GM23338 (cell line): ENCODE results near the gene CWH43. TPM values are rescaled to one million over a fixed set of nuclear protein-coding genes. Genes with fewer than 3 reads are reported as not detected.
"Not testable (repeated sequence)": the region's sequence is repeated elsewhere in the genome, so short reads cannot be mapped to it uniquely, and the experiment has no call there.

Source experiments
- ATAC-seq: fragments of 200-7000 bp; cut with Tn5 transposase; 3 replicates; pipeline ENCODE4 v1.9.1; 2020
- DNase-seq: peaks from one replicate; pipeline ENCODE4 v3.0.0-alpha.2; 2015; ENCODE audit warnings: low spot score
- H2AFZ ChIP-seq: fragments of 200-600 bp; sonication (generic); 2 replicates; pipeline ENCODE4 v1.8.0; 2016; ENCODE audit warnings: antibody characterized with exemption, mild to moderate bottlenecking, moderate library complexity
- H3F3A ChIP-seq: fragments of 200-600 bp; sonication (generic); replicated peaks from 2 replicates; pipeline ENCODE4 v1.8.0; 2017; ENCODE audit warnings: antibody characterized with exemption, mixed run types, low read depth
- H3K27ac ChIP-seq: fragments of 200-600 bp; sonication (generic); 2 replicates; pipeline ENCODE4 v1.6.1; 2016; ENCODE audit warnings: low read depth
- H3K27me3 ChIP-seq: fragments of 200-600 bp; sonication (generic); 2 replicates; pipeline ENCODE4 v1.8.0; 2016; ENCODE audit warnings: mild to moderate bottlenecking, mixed run types, moderate library complexity; ENCODE audit not compliant: insufficient read depth
- H3K36me3 ChIP-seq: fragments of 200-600 bp; sonication (generic); 2 replicates; pipeline ENCODE4 v1.8.0; 2016; ENCODE audit warnings: mild to moderate bottlenecking; ENCODE audit not compliant: insufficient read depth
- H3K4me1 ChIP-seq: fragments of 200-600 bp; sonication (generic); 2 replicates; pipeline ENCODE4 v1.8.0; 2016; ENCODE audit warnings: mild to moderate bottlenecking, moderate library complexity; ENCODE audit not compliant: insufficient read depth
- H3K4me2 ChIP-seq: fragments of 200-600 bp; sonication (generic); 2 replicates; pipeline ENCODE4 v1.7.1; 2017; ENCODE audit warnings: mixed run types
- H3K4me3 ChIP-seq: fragments of 200-600 bp; sonication (generic); 2 replicates; pipeline ENCODE4 v1.6.1; 2016; ENCODE audit warnings: mixed run types
- H3K79me2 ChIP-seq: fragments of 200-600 bp; sonication (generic); replicated peaks from 2 replicates; pipeline ENCODE4 v1.8.0; 2017; ENCODE audit warnings: mild to moderate bottlenecking; ENCODE audit not compliant: insufficient read depth
- H3K9me2 ChIP-seq: fragments of 200-600 bp; sonication (generic); 2 replicates; pipeline ENCODE4 v1.8.0; 2017; ENCODE audit not compliant: insufficient read depth
- H4K20me1 ChIP-seq: fragments of 200-600 bp; sonication (generic); replicated peaks from 2 replicates; pipeline ENCODE4 v1.8.0; 2017; ENCODE audit warnings: mild to moderate bottlenecking; ENCODE audit not compliant: insufficient read depth
- H3K27ac Mint-ChIP-seq: 2 replicates; pipeline ENCODE4 v1.8.0; 2020; ENCODE audit warnings: inconsistent platforms, mild to moderate bottlenecking, moderate library complexity, mixed read lengths
- H3K27me3 Mint-ChIP-seq: 3 replicates; pipeline ENCODE4 v1.8.0; 2022; ENCODE audit warnings: low read depth, mild to moderate bottlenecking, moderate library complexity, mixed read lengths, inconsistent platforms; ENCODE audit not compliant: insufficient read depth, poor library complexity
- H3K36me3 Mint-ChIP-seq: 3 replicates; pipeline ENCODE4 v1.8.0; 2021; ENCODE audit warnings: low read depth, mild to moderate bottlenecking, inconsistent platforms, moderate library complexity, mixed read lengths
- H3K4me1 Mint-ChIP-seq: 3 replicates; pipeline ENCODE4 v1.8.0; 2020; ENCODE audit warnings: mild to moderate bottlenecking, inconsistent platforms, mixed read lengths
- H3K4me3 Mint-ChIP-seq: 3 replicates; pipeline ENCODE4 v1.8.0; 2021; ENCODE audit warnings: moderate library complexity, mild to moderate bottlenecking, inconsistent platforms, mixed read lengths
- H3K9me3 Mint-ChIP-seq: 3 replicates; pipeline ENCODE4 v1.8.0; 2020; ENCODE audit warnings: moderate library complexity, mild to moderate bottlenecking, inconsistent platforms, mixed read lengths
- CREB1 ChIP-seq: fragments of 250-450 bp; sonication (Bioruptor Pico); IDR thresholded peaks from 2 replicates; pipeline ENCODE4 v1.5.0; 2020; ENCODE audit warnings: low read depth, mild to moderate bottlenecking, moderate library complexity
- EZH2 ChIP-seq: fragments of 200-600 bp; sonication (generic); IDR thresholded peaks from one replicate; pipeline ENCODE4 v1.8.0; 2017; ENCODE audit warnings: antibody characterized with exemption, mild to moderate bottlenecking, low read depth; ENCODE audit not compliant: unreplicated experiment
- EZH2phosphoT487 ChIP-seq: fragments of 200-600 bp; sonication (generic); IDR thresholded peaks from one replicate; pipeline ENCODE4 v1.8.1; 2018; ENCODE audit warnings: antibody characterized with exemption; ENCODE audit not compliant: unreplicated experiment
- POLR2AphosphoS5 ChIP-seq: IDR thresholded peaks from 2 replicates; pipeline ENCODE4 v1.6.1; 2016; ENCODE audit warnings: antibody characterized with exemption, low read depth
- STAT1 ChIP-seq: IDR thresholded peaks from one replicate; pipeline ENCODE4 v1.6.1; 2016; ENCODE audit warnings: antibody characterized with exemption; ENCODE audit not compliant: unreplicated experiment
- ZNF114 ChIP-seq: fragments of 250-450 bp; sonication (Bioruptor Pico); IDR thresholded peaks from 2 replicates; pipeline ENCODE4 v1.5.0; 2020; ENCODE audit warnings: mild to moderate bottlenecking, moderate library complexity
- ZNF331 ChIP-seq: fragments of 250-450 bp; sonication (Bioruptor Pico); IDR thresholded peaks from 2 replicates; pipeline ENCODE4 v1.5.0; 2020; ENCODE audit warnings: low read depth, mild to moderate bottlenecking, moderate library complexity
- polyA plus RNA-seq: library from polyadenylated mRNA; unstranded; fragments of >200 nt; fragmentation: Nextera tagmentation; extraction: Ambion mirVana; gene quantifications from 2 replicates; pipeline ENCODE4 v1.2.1, GENCODE V29; 2016
- total RNA-seq: library from RNA; depleted of rRNA; stranded (reverse); fragments of >200 nt; shearing (Covaris generic); gene quantifications from 2 replicates; pipeline ENCODE4 v1.2.3, GENCODE V29; 2014
- TF ChIP-seq, protein P1 (sequence below), 2 experiments: fragments of 200-600 bp in 1 of 2; sonication (generic) in 1 of 2; conservative IDR thresholded peaks; 2 replicates each; pipeline versions ENCODE4 v1.5.1 to v1.6.1; 2016 to 2017; ENCODE audit warnings: antibody characterized with exemption in 2 of 2, low read depth in 2 of 2, mild to moderate bottlenecking in 2 of 2, moderate library complexity in 1 of 2
- TF ChIP-seq, protein P2 (sequence below): IDR thresholded peaks from 2 replicates; pipeline ENCODE4 v1.6.1; 2016; ENCODE audit warnings: antibody characterized with exemption
- TF ChIP-seq, protein P3 (sequence below): IDR thresholded peaks from one replicate; pipeline ENCODE4 v1.6.1; 2018; ENCODE audit warnings: antibody characterized with exemption; ENCODE audit not compliant: unreplicated experiment

CWH43 gene
- total and polyA plus RNA-seq, 2 experiments from 2014 or later: not detected

DNA sequence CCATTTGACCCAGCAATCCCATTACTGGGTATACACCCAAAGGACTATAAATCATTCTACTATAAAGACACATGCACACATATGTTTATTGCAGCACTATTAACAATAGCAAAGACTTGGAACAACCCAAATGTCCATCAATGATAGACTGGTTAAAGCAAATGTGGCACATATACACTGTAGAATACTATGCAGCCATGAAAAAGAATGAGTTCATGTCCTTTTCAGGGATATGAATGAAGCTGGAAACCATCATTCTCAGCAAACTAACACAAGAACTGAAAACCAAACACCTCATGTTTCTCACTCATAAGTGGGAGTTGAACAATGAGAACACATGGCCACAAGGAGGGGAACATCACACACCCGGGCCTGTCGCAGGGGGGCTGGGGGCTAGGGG lies 2.1 kb upstream of the CWH43 start:
- not testable (repeated sequence) for H3K27ac Mint-ChIP-seq, H4K20me1 ChIP-seq, H2AFZ ChIP-seq, H3K4me1 Mint-ChIP-seq, H3K79me2 ChIP-seq, DNase-seq, H3K27ac ChIP-seq, H3K36me3 Mint-ChIP-seq, H3K4me2 ChIP-seq, ATAC-seq, H3K4me1 ChIP-seq, H3K4me3 Mint-ChIP-seq, H3K9me2 ChIP-seq, H3F3A ChIP-seq, H3K4me3 ChIP-seq, H3K36me3 ChIP-seq
- H3K27me3 Mint-ChIP-seq: peaks cover 38% of the 10 kb centered on the region
- peaks cover 59% of the 10 kb centered on the region for H3K27me3 ChIP-seq
- peaks cover 24% of the 10 kb centered on the region for H3K9me3 Mint-ChIP-seq

DNA sequence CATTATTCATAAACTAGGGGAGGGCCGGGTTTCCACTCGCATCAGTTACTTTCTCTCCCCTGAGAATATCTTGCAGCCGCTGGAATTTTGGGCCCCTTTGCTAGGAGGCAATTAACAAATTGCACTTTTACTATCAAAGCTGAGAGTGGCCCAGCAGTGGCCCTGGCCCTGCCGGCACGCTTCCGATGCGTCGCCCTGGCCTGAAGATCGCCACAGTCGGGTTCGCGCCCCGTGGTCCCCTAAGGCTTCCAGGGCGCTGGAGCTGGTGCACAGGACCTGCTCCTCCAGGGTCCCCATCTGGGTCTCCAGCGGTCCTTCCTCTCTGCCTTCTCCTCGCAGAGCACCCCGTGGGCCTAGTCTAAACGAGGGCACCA lies 486 bp upstream of the CWH43 start:
- Histone ChIP-seq H3K36me3 (no peaks in the 10 kb centered on the region), H4K20me1 (no peaks in the 10 kb centered on the region), H2AFZ (peak overlapping the region; percentile 99), H3K4me2 (peak overlapping the region; percentile 85), H3K4me3 (peak overlapping the region; percentile 68), H3F3A (no peaks in the 10 kb centered on the region), H3K27me3 (peaks cover 64% of the 10 kb centered on the region), H3K79me2 (no peaks in the 10 kb centered on the region), H3K9me2 (no peaks in the 10 kb centered on the region), H3K27ac (no peak overlapping the region), H3K4me1 (no peaks in the 10 kb centered on the region; the same call in 1 of the 2 replicates)
- Mint-ChIP-seq H3K27me3 (peaks cover 38% of the 10 kb centered on the region), H3K4me1 (no peaks in the 10 kb centered on the region), H3K36me3 (no peaks in the 10 kb centered on the region), H3K27ac (no peak overlapping the region), H3K9me3 (peaks cover 31% of the 10 kb centered on the region), H3K4me3 (peak overlapping the region; percentile 68)
- ATAC-seq (no peak), DNase-seq (no peak)
- TF ChIP-seq, protein P1, sequence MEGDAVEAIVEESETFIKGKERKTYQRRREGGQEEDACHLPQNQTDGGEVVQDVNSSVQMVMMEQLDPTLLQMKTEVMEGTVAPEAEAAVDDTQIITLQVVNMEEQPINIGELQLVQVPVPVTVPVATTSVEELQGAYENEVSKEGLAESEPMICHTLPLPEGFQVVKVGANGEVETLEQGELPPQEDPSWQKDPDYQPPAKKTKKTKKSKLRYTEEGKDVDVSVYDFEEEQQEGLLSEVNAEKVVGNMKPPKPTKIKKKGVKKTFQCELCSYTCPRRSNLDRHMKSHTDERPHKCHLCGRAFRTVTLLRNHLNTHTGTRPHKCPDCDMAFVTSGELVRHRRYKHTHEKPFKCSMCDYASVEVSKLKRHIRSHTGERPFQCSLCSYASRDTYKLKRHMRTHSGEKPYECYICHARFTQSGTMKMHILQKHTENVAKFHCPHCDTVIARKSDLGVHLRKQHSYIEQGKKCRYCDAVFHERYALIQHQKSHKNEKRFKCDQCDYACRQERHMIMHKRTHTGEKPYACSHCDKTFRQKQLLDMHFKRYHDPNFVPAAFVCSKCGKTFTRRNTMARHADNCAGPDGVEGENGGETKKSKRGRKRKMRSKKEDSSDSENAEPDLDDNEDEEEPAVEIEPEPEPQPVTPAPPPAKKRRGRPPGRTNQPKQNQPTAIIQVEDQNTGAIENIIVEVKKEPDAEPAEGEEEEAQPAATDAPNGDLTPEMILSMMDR (conservative IDR thresholded peaks at IDR 0.05; ENCODE audit: low read depth in 2 of 2): no peak
- TF ChIP-seq, protein P2, sequence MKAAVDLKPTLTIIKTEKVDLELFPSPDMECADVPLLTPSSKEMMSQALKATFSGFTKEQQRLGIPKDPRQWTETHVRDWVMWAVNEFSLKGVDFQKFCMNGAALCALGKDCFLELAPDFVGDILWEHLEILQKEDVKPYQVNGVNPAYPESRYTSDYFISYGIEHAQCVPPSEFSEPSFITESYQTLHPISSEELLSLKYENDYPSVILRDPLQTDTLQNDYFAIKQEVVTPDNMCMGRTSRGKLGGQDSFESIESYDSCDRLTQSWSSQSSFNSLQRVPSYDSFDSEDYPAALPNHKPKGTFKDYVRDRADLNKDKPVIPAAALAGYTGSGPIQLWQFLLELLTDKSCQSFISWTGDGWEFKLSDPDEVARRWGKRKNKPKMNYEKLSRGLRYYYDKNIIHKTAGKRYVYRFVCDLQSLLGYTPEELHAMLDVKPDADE: no peak
- no peak for TF ChIP-seq CREB1 (CRISPR knock-in tag)
- TF ChIP-seq POLR2AphosphoS5: no peak
- TF ChIP-seq ZNF331 (CRISPR knock-in tag): no peak
- TF ChIP-seq EZH2: no peak
- no peak for TF ChIP-seq STAT1
- no peak for TF ChIP-seq EZH2phosphoT487
- TF ChIP-seq, protein P3, sequence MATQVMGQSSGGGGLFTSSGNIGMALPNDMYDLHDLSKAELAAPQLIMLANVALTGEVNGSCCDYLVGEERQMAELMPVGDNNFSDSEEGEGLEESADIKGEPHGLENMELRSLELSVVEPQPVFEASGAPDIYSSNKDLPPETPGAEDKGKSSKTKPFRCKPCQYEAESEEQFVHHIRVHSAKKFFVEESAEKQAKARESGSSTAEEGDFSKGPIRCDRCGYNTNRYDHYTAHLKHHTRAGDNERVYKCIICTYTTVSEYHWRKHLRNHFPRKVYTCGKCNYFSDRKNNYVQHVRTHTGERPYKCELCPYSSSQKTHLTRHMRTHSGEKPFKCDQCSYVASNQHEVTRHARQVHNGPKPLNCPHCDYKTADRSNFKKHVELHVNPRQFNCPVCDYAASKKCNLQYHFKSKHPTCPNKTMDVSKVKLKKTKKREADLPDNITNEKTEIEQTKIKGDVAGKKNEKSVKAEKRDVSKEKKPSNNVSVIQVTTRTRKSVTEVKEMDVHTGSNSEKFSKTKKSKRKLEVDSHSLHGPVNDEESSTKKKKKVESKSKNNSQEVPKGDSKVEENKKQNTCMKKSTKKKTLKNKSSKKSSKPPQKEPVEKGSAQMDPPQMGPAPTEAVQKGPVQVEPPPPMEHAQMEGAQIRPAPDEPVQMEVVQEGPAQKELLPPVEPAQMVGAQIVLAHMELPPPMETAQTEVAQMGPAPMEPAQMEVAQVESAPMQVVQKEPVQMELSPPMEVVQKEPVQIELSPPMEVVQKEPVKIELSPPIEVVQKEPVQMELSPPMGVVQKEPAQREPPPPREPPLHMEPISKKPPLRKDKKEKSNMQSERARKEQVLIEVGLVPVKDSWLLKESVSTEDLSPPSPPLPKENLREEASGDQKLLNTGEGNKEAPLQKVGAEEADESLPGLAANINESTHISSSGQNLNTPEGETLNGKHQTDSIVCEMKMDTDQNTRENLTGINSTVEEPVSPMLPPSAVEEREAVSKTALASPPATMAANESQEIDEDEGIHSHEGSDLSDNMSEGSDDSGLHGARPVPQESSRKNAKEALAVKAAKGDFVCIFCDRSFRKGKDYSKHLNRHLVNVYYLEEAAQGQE: no peak
- no peak for TF ChIP-seq ZNF114 (CRISPR knock-in tag)
